IMR-90 (cell line): ENCODE measurements around the gene NEMP1. TPM values are rescaled to one million over a fixed set of nuclear protein-coding genes. Genes with fewer than 3 reads are reported as not detected.

ENCODE experiments used
- ATAC-seq: fragments of 200-7000 bp; cut with Tn5 transposase; 2 replicates; pipeline ENCODE4 v1.9.1; 2020; ENCODE audit warnings: low read depth, mild to moderate bottlenecking, moderate library complexity
- BruUV-seq: library from RNA; stranded (reverse); fragments of 400-500 nt; replicated peaks from 2 replicates; lab custom pipeline; 2021; lab: Mats Ljungman, UMichigan
- CTCF ChIA-PET: fragments of 300-600 bp; formaldehyde crosslinking; extraction: SDS; loops from one replicate; lab custom pipeline; 2021; ENCODE audit warnings: antibody characterized with exemption; lab: Yijun Ruan, JAX
- POLR2A ChIA-PET: fragments of 300-600 bp; sonication (Branson Sonifier 250); formaldehyde crosslinking; loops from one replicate; lab custom pipeline; 2022; ENCODE audit warnings: antibody characterized with exemption; ENCODE audit not compliant: unreplicated experiment; lab: Charles Lee
- DNase-seq: peaks from one replicate; pipeline ENCODE4 v3.0.0; 2013
- H2AFZ ChIP-seq: replicated peaks from 2 replicates; pipeline ENCODE3; 2013; ENCODE audit warnings: low read length, mild to moderate bottlenecking; ENCODE audit not compliant: poor library complexity
- H2AK5ac ChIP-seq: 2 replicates; pipeline ENCODE4 v1.6.1; 2013; ENCODE audit warnings: low read depth, low read length, inconsistent platforms
- H2AK9ac ChIP-seq: replicated peaks from 2 replicates; pipeline ENCODE3; 2013; ENCODE audit warnings: mild to moderate bottlenecking, low read depth, low read length, moderate library complexity; ENCODE audit not compliant: poor library complexity
- H2BK120ac ChIP-seq: 2 replicates; pipeline ENCODE4 v1.6.1; 2013; ENCODE audit warnings: low read depth, low read length, inconsistent platforms
- H2BK15ac ChIP-seq: 3 replicates; pipeline ENCODE4 v1.6.1; 2013; ENCODE audit warnings: low read depth, low read length, inconsistent platforms
- H2BK20ac ChIP-seq: 2 replicates; pipeline ENCODE4 v1.6.1; 2013; ENCODE audit warnings: low read depth, mild to moderate bottlenecking, inconsistent platforms, low read length, moderate library complexity
- H2BK5ac ChIP-seq: 2 replicates; pipeline ENCODE4 v1.6.1; 2013; ENCODE audit warnings: mild to moderate bottlenecking, low read depth, low read length, inconsistent platforms; ENCODE audit not compliant: poor library complexity, severe bottlenecking
- H3K14ac ChIP-seq: replicated peaks from 2 replicates; pipeline ENCODE4 v1.6.1; 2013; ENCODE audit warnings: low read depth, low read length, inconsistent platforms
- H3K18ac ChIP-seq: 2 replicates; pipeline ENCODE4 v1.6.1; 2013; ENCODE audit warnings: low read depth, low read length, control low read depth
- H3K23ac ChIP-seq: 2 replicates; pipeline ENCODE4 v1.6.1; 2013; ENCODE audit warnings: low read depth, low read length, inconsistent platforms
- H3K27ac ChIP-seq: 2 replicates; pipeline ENCODE4 v1.5.1; 2013; ENCODE audit warnings: mild to moderate bottlenecking, control low read depth, low read length; ENCODE audit not compliant: insufficient read depth
- H3K27me3 ChIP-seq: 2 replicates; pipeline ENCODE4 v1.6.1; 2013; ENCODE audit warnings: low read length; ENCODE audit not compliant: control insufficient read depth, insufficient read depth
- H3K36me3 ChIP-seq: 2 replicates; pipeline ENCODE4 v1.6.1; 2013; ENCODE audit warnings: low read length, mixed read lengths; ENCODE audit not compliant: control insufficient read depth, insufficient read depth
- H3K4ac ChIP-seq: 2 replicates; pipeline ENCODE4 v1.6.1; 2013; ENCODE audit warnings: low read depth, low read length, inconsistent platforms
- H3K4me1 ChIP-seq: 2 replicates; pipeline ENCODE4 v1.6.1; 2013; ENCODE audit warnings: low read length, mixed read lengths; ENCODE audit not compliant: control insufficient read depth, insufficient read depth
- H3K4me2 ChIP-seq: 2 replicates; pipeline ENCODE4 v1.6.1; 2013; ENCODE audit warnings: low read depth, mild to moderate bottlenecking, control low read depth, low read length, moderate library complexity
- H3K4me3 ChIP-seq: 2 replicates; pipeline ENCODE4 v1.5.1; 2013; ENCODE audit warnings: low read depth, mild to moderate bottlenecking, control low read depth, low read length, moderate library complexity; ENCODE audit not compliant: insufficient read depth
- H3K56ac ChIP-seq: 2 replicates; pipeline ENCODE4 v1.6.1; 2013; ENCODE audit warnings: low read length, inconsistent platforms; ENCODE audit not compliant: insufficient read depth; ENCODE audit errors: extremely low read depth
- H3K79me1 ChIP-seq, 2 experiments: 2 replicates each; pipeline ENCODE4 v1.6.1; 2013; ENCODE audit warnings: low read length in 2 of 2, inconsistent platforms in 1 of 2, low read depth in 1 of 2
- H3K9ac ChIP-seq: 2 replicates; pipeline ENCODE4 v1.6.1; 2013; ENCODE audit warnings: low read depth, low read length, control low read depth
- H3K9me1 ChIP-seq: 2 replicates; pipeline ENCODE4 v1.6.1; 2013; ENCODE audit warnings: low read length, inconsistent platforms; ENCODE audit not compliant: insufficient read depth
- H3K9me3 ChIP-seq: 2 replicates; pipeline ENCODE4 v1.6.1; 2013; ENCODE audit warnings: low read length; ENCODE audit not compliant: control insufficient read depth, insufficient read depth
- H4K20me1 ChIP-seq: 2 replicates; pipeline ENCODE4 v1.6.1; 2013; ENCODE audit warnings: low read length, inconsistent platforms; ENCODE audit not compliant: insufficient read depth
- H4K5ac ChIP-seq: 2 replicates; pipeline ENCODE4 v1.6.1; 2013; ENCODE audit warnings: mild to moderate bottlenecking, low read depth, low read length, control low read depth
- H4K8ac ChIP-seq, 2 experiments: 2 replicates each; pipeline ENCODE4 v1.6.1; 2013; ENCODE audit warnings: low read depth in 2 of 2, low read length in 2 of 2, control low read depth in 1 of 2, inconsistent platforms in 1 of 2
- H4K91ac ChIP-seq: 2 replicates; pipeline ENCODE4 v1.6.1; 2013; ENCODE audit warnings: low read depth, low read length, inconsistent platforms; ENCODE audit not compliant: insufficient read depth
- BHLHE40 ChIP-seq: fragments of 150-350 bp; IDR thresholded peaks from 2 replicates; pipeline ENCODE4 v1.6.1; 2016; ENCODE audit warnings: mild to moderate bottlenecking, low read depth, low read length
- CHD1 ChIP-seq: IDR thresholded peaks from 2 replicates; pipeline ENCODE4 v1.6.1; 2012; ENCODE audit warnings: low read depth, low read length, improper control_type of control experiment
- MAFK ChIP-seq: IDR thresholded peaks from 2 replicates; pipeline ENCODE4 v1.6.1; 2012; ENCODE audit warnings: low read depth, low read length, improper control_type of control experiment
- POLR2A ChIP-seq: IDR thresholded peaks from 2 replicates; pipeline ENCODE4 v1.6.1; 2012; ENCODE audit warnings: mild to moderate bottlenecking, low read depth, low read length
- WGBS, 2 experiments: methylation state at CpG; one replicate each; pipeline versions ENCODE4 v1.1.5 to v1.1.7; 2013; ENCODE audit warnings: missing lambda C conversion rate in 2 of 2; ENCODE audit not compliant: insufficient read length in 1 of 2; ENCODE audit errors: extremely low coverage in 2 of 2; 5-methylcytosine and 5-hydroxymethylcytosine counted together
- dilution Hi-C: fragments of 300-500 bp; cut with HindIII; formaldehyde crosslinking; loops from one replicate; pipeline ENCODE4 v1.14.3; 2018; ENCODE audit warnings: low sequenced_read_pairs; ENCODE audit not compliant: unreplicated experiment
- in situ Hi-C: fragments of 300-500 bp; cut with MboI; formaldehyde crosslinking; loops from 3 replicates; pipeline ENCODE4 v1.14.3; 2019; ENCODE audit warnings: low sequenced_read_pairs, inconsistent platforms, mixed read lengths
- intact Hi-C: fragments of 100-400 bp; cut with micrococcal nuclease; formaldehyde crosslinking; loops from 2 replicates; pipeline ENCODE4 v1.10.0; 2022
- polyA plus RNA-seq, 3 experiments: library from polyadenylated mRNA; depleted of rRNA; stranded (reverse); fragments of >200 nt; gene quantifications; 2 replicates each; pipeline ENCODE4 v1.2.3, GENCODE V29; 2012; ENCODE audit warnings: low replicate concordance in 1 of 3
- total RNA-seq: library from RNA; depleted of rRNA; stranded (reverse); fragments of >200 nt; gene quantifications from 2 replicates; pipeline ENCODE4 v1.2.3, GENCODE V29; 2012
- TF ChIP-seq, protein P1 (sequence below): fragments of 150-350 bp; IDR thresholded peaks from 2 replicates; pipeline ENCODE4 v1.6.1; 2017; ENCODE audit warnings: mild to moderate bottlenecking, antibody characterized with exemption, low read length, low read depth
- TF ChIP-seq, protein P2 (sequence below): conservative IDR thresholded peaks from 2 replicates; pipeline ENCODE4 v1.5.1; 2012; ENCODE audit warnings: mild to moderate bottlenecking, low read depth, low read length, improper control_type of control experiment

Gene NEMP1
- total and polyA plus RNA-seq, 2 of the 4 experiments (the other 2 are of a cell fraction), result 8.9 to 10.9 TPM

DNA sequence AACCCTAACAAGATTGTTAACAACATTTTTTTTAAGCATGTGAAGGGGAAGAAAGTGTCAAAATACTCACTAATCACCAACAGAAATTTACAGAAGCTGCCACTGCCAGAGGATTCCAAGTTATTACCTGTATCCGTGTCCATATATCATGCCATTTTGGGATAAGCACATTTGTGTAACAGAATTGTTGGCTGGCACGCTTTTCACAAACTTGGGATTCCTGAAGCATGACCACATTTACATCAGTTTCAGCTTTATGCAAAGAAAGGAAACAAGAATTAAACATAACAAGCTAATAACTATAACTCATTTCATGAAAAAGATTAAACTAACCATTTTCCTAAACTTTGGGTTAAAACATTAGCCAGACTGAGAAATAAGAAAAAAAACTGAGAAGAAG, 5.9 kb downstream of the NEMP1 start:
- in situ Hi-C loops, result no loop called here
- Histone ChIP-seq H3K4me3 (no peak overlapping the region), H2BK15ac (no peak overlapping the region), H3K4ac (no peak overlapping the region), H2BK5ac (peak overlapping the region; percentile 73), H3K9me1 (no peaks in the 10 kb centered on the region), H2AK9ac (no peak overlapping the region), H2BK20ac (no peak overlapping the region), H3K14ac (no peak overlapping the region), H4K91ac (no peak overlapping the region), H3K36me3 (peaks cover 2% of the 10 kb centered on the region), H3K23ac (no peak overlapping the region), H3K27me3 (no peaks in the 10 kb centered on the region), H3K79me1 (peaks cover 5 to 20% of the 10 kb centered on the region in 2 experiments; a peak in 2 of 4 replicates), H3K18ac (no peak overlapping the region), H3K27ac (peak overlapping the region; percentile 50; the same call in 1 of the 2 replicates), H2BK120ac (no peak overlapping the region; the same call in 1 of the 2 replicates), H3K4me2 (peak overlapping the region; percentile 19; the same call in 1 of the 2 replicates), H3K56ac (no peak overlapping the region), H4K5ac (no peak overlapping the region), H3K9ac (no peak overlapping the region), H4K20me1 (no peaks in the 10 kb centered on the region), H2AK5ac (no peak overlapping the region), H3K9me3 (no peaks in the 10 kb centered on the region), H4K8ac (no peak overlapping the region), H3K4me1 (peaks cover 3% of the 10 kb centered on the region), H2AFZ (no peak overlapping the region)
- dilution Hi-C loops, result no loop called here
- ATAC-seq, result peak; percentile 32
- ChIA-PET POLR2A (interaction anchor here (0.7 kb wide), 1 partner anchor 55 kb away, joined by 3 read pairs; the partner anchor contains the start of gene LRP1), CTCF (interaction anchor here (0.6 to 2.7 kb wide), 4 partner anchors 40 to 168 kb away, joined by 3 to 11 read pairs (median 4); partner anchors contain the start of gene ZBTB39)
- BruUV-seq, result no TSS peak
- peak; percentile 63 for DNase-seq
- 20% methylated on average over 1 of the region's 2 CpGs; no CpG with 5 or more reads in 1 of the 2 experiments for WGBS, 2 experiments
- intact Hi-C loops, result loop anchor here (2.0 kb wide), 1 partner anchor 16 kb away; the partner anchor contains the start of gene NAB2
- TF ChIP-seq, protein P1, sequence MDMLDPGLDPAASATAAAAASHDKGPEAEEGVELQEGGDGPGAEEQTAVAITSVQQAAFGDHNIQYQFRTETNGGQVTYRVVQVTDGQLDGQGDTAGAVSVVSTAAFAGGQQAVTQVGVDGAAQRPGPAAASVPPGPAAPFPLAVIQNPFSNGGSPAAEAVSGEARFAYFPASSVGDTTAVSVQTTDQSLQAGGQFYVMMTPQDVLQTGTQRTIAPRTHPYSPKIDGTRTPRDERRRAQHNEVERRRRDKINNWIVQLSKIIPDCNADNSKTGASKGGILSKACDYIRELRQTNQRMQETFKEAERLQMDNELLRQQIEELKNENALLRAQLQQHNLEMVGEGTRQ, result no peak
- TF ChIP-seq, protein P2, sequence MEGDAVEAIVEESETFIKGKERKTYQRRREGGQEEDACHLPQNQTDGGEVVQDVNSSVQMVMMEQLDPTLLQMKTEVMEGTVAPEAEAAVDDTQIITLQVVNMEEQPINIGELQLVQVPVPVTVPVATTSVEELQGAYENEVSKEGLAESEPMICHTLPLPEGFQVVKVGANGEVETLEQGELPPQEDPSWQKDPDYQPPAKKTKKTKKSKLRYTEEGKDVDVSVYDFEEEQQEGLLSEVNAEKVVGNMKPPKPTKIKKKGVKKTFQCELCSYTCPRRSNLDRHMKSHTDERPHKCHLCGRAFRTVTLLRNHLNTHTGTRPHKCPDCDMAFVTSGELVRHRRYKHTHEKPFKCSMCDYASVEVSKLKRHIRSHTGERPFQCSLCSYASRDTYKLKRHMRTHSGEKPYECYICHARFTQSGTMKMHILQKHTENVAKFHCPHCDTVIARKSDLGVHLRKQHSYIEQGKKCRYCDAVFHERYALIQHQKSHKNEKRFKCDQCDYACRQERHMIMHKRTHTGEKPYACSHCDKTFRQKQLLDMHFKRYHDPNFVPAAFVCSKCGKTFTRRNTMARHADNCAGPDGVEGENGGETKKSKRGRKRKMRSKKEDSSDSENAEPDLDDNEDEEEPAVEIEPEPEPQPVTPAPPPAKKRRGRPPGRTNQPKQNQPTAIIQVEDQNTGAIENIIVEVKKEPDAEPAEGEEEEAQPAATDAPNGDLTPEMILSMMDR, result no peak
- TF ChIP-seq CHD1 (no peak), MAFK (no peak), BHLHE40 (no peak; the same call in 1 of the 2 replicates), POLR2A (no peak)
